Cardiac muscle cell (in vitro differentiated cells and primary cell): ENCODE data around the gene LRRC58. TPM values are rescaled to one million over a fixed set of nuclear protein-coding genes. Genes with fewer than 3 reads are reported as not detected.

ENCODE experiments used
- DNase-seq, 2 donors: peaks; one replicate each; pipeline versions ENCODE4 v3.0.0 to v3.0.0-alpha.2; 2010 to 2017; ENCODE audit warnings: low read depth in 1 of 2, low spot score in 1 of 2
- H3K27ac ChIP-seq: fragments of 200-600 bp; sonication (generic); 2 replicates; pipeline ENCODE4 v1.5.1; 2016
- H3K27me3 ChIP-seq: fragments of 200-600 bp; sonication (generic); 2 replicates; pipeline ENCODE4 v1.6.0; 2016; ENCODE audit warnings: control low read depth
- H3K36me3 ChIP-seq: fragments of 200-600 bp; sonication (generic); 2 replicates; pipeline ENCODE4 v1.5.1; 2016; ENCODE audit warnings: control low read depth
- H3K4me1 ChIP-seq: fragments of 200-600 bp; sonication (generic); 2 replicates; pipeline ENCODE4 v1.8.1; 2017; ENCODE audit warnings: low read depth, mild to moderate bottlenecking, mixed run types
- H3K4me3 ChIP-seq: fragments of 200-600 bp; sonication (generic); 2 replicates; pipeline ENCODE4 v1.5.1; 2016; ENCODE audit warnings: mild to moderate bottlenecking
- H3K9me3 ChIP-seq: fragments of 200-600 bp; sonication (generic); 2 replicates; pipeline ENCODE4 v1.5.1; 2017; ENCODE audit warnings: low read depth, mild to moderate bottlenecking, control low read depth
- CTCF ChIP-seq: IDR thresholded peaks from 2 replicates; pipeline ENCODE4 v1.5.1; 2012; ENCODE audit warnings: low read depth, mild to moderate bottlenecking, low read length
- polyA plus RNA-seq: library from polyadenylated mRNA; unstranded; fragments of >200 nt; fragmentation: Nextera tagmentation; extraction: Ambion mirVana; gene quantifications from 2 replicates; pipeline ENCODE4 v1.2.1, GENCODE V29; 2016
- total RNA-seq: library from RNA; depleted of rRNA; stranded (reverse); fragments of >200 nt; gene quantifications from 2 replicates; pipeline ENCODE4 v1.2.3, GENCODE V29; 2016

LRRC58 gene
- total and polyA plus RNA-seq, 2 experiments from 2014 or later: 7.0 to 14.1 TPM

GRCh38 chr3:120364821-120365220 is 15.7 kb upstream of the LRRC58 start:
- no peak overlapping the region for H3K27ac ChIP-seq
- H3K36me3 ChIP-seq: no peaks in the 10 kb centered on the region
- TF ChIP-seq CTCF: no peak
- peak in 1 of 2 donors; percentile 15 for DNase-seq
- no peaks in the 10 kb centered on the region for H3K4me1 ChIP-seq
- H3K4me3 ChIP-seq: no peak overlapping the region
- no peaks in the 10 kb centered on the region for H3K9me3 ChIP-seq
- H3K27me3 ChIP-seq: no peaks in the 10 kb centered on the region

GRCh38 chr3:120364101-120364500 is 14.9 kb upstream of the LRRC58 start:
- no peak for DNase-seq

GRCh38 chr3:120357807-120358206 is 8.7 kb upstream of the LRRC58 start:
- Histone ChIP-seq H3K9me3 (no peaks in the 10 kb centered on the region), H3K27me3 (no peaks in the 10 kb centered on the region), H3K4me1 (no peaks in the 10 kb centered on the region), H3K36me3 (no peaks in the 10 kb centered on the region), H3K27ac (no peak overlapping the region), H3K4me3 (no peak overlapping the region)
- TF ChIP-seq CTCF: no peak
- DNase-seq: no peak

More at GRCh38 chr3:120364101-120364500, 14.9 kb upstream of the LRRC58 start:
- Histone ChIP-seq H3K4me1 (no peaks in the 10 kb centered on the region), H3K4me3 (no peak overlapping the region), H3K27ac (no peak overlapping the region), H3K36me3 (no peaks in the 10 kb centered on the region), H3K27me3 (no peaks in the 10 kb centered on the region), H3K9me3 (no peaks in the 10 kb centered on the region)
- no peak for TF ChIP-seq CTCF

GRCh38 chr3:120355486-120355885 is 6.3 kb upstream of the LRRC58 start:
- H3K4me3 ChIP-seq: no peak overlapping the region
- H3K4me1 ChIP-seq: no peaks in the 10 kb centered on the region
- H3K36me3 ChIP-seq: no peaks in the 10 kb centered on the region
- no peaks in the 10 kb centered on the region for H3K27me3 ChIP-seq
- no peak for DNase-seq
- H3K27ac ChIP-seq: no peak overlapping the region
- no peak for TF ChIP-seq CTCF
- H3K9me3 ChIP-seq: no peaks in the 10 kb centered on the region

GRCh38 chr3:120353463-120353862 is 4.3 kb upstream of the LRRC58 start:
- Histone ChIP-seq H3K27me3 (no peaks in the 10 kb centered on the region), H3K27ac (no peak overlapping the region), H3K4me3 (no peak overlapping the region), H3K9me3 (no peaks in the 10 kb centered on the region), H3K36me3 (no peaks in the 10 kb centered on the region), H3K4me1 (peaks cover 3% of the 10 kb centered on the region)
- no peak for TF ChIP-seq CTCF
- peak in 1 of 2 donors; percentile 10 for DNase-seq

- Histone ChIP-seq H3K9me3 (no peaks in the 10 kb centered on the region), H3K4me3 (no peak overlapping the region), H3K27me3 (no peaks in the 10 kb centered on the region), H3K36me3 (no peaks in the 10 kb centered on the region), H3K27ac (no peak overlapping the region), H3K4me1 (peaks cover 7% of the 10 kb centered on the region)
- no peak for DNase-seq
- TF ChIP-seq CTCF: no peak
These were observed 2.9 kb upstream of the LRRC58 start for GRCh38 chr3:120352017-120352416.
